GM21529 (cell line): ENCODE results near the gene UNC79.
A peak's percentile ranks its signal among the peaks of the same experiment; 100 is the strongest.
"Not testable (repeated sequence)": the region's sequence is repeated elsewhere in the genome, so short reads cannot be mapped to it uniquely, and the experiment has no call there.

Experiments
- ATAC-seq: cut with Tn5 transposase; IDR thresholded peaks from one replicate; pipeline ENCODE4 v1.9.1; 2021; ENCODE audit not compliant: unreplicated experiment

UNC79 gene

DNA sequence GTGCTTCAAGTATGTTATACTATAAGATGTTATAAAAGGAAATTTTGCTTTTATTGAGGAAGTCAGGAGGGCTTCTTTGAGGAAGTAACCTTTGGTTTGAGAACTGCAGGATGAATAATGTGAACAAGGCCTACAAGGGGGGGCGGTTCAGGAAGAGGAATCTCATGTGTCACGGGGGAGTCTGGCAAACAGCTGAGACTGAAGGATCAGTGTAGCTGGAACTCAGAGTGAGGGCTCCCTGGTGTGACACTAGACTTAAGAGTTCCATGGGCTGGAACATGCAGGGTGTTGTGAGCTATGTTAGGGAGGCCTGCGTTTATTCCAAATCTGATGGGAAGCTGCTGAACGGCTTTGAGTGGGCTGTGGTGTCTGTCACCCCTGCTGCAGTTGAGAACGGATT lies 62.3 kb downstream of the UNC79 start:
- ATAC-seq = no peak

DNA sequence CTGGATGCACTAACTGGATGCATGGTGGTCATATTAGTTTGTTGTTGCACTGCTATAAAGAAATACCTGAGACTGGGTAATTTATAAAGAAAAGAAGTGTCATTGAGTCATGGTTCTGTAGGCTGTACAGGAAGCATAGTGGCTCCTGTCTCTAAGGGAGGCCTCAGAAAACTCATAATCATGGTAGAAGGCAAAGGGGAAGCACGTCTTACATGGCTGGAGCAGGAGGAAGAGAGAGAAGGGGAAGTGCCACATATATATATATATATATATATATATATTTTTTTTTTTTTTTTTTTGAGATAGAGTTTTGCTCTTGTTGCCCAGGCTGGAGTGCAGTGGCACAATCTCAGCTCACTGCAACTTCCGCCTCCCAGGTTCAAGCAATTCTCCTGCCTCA lies 62.9 kb downstream of the UNC79 start:
- ATAC-seq = not testable (repeated sequence)

DNA sequence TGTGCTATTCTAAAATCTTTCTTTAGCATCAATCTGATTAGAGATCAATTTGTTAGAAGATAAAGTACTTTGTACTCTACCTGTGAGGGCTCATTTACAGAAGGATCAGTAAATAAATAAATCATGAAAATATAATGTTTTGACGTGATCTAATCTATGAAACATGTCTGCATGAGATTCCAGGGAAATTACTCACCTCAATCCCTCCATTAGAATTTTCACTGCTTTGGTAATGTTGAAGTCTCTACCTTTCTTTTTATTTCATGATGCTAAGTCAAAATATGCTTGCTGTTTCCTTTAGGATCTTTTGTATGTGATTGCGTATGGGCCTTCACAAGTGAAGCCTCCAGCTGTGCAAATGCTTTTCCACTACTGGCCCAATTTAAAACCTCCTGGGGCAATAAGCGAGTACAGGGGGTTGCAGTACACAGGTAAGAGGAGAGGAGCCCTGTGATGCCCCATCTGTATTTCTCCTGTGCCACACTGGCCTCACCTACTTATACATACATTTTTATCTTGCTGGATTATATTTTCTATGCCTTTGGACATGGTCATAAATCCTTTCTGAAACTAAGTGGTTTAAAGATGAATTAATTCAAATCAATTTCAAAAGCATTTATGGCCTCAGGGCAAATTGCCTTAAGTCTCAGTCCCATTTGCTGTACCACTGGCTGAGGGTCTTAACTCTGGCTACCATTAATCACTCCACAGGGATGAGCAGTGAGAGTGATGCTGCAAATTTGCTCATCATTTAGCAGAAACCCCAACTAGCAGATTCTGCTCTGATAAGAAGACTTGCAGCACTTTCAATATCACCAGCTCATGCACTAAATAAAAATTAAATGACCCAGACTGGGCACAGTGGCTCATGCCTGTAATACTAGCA lies 66.4 kb downstream of the UNC79 start:
- ATAC-seq = no peak

GRCh38 chr14:93510056-93510455 lies 79.3 kb downstream of the UNC79 start:
- ATAC-seq = no peak

- ATAC-seq = no peak
Measured at GRCh38 chr14:93511001-93511400, 80.3 kb downstream of the UNC79 start.

DNA sequence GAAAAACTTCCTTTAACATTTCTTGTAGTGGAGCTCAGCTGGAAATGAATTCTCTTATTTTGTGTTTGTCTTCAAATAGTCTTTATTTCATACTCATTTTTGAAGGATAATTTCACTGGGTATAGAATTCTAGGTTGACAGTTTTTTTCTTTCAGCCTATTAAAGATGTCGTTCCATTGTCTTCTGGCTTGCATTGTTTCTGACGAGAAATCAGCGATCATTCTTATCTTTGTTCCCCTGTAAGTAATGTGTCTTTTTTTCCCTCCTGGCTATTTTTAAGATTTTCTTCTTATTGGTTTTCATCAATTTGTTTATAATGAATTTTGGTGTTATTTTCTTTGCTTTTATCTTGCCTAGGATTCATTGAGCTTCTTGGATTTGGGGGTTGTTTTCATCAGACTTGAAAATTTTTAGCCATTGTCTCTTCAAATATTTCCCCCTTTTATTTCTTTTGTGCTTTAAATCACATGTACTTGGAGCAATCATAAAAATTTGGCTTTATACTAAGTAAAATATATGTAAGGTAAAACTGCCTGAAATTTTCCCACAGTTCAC lies 89.4 kb downstream of the UNC79 start:
- no peak for ATAC-seq

DNA sequence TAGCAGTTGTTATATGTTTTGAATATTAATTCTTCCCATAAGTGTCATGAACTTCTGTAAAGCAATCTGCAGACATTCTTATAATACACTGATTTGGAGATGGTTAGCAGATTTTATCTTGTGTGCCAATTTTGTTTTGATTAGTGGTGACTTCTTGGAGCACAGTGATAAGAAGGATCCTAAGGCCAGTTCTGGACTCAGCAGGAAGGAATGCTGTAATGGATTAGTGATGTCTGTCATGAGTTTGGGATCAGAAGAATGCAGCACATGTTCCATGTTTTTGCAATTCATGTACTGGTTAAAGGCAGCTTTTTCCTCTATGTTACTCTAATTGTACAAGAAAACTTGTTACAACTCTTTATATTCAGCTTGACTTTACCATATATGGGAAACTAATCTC lies 91.5 kb downstream of the UNC79 start:
- no peak for ATAC-seq

DNA sequence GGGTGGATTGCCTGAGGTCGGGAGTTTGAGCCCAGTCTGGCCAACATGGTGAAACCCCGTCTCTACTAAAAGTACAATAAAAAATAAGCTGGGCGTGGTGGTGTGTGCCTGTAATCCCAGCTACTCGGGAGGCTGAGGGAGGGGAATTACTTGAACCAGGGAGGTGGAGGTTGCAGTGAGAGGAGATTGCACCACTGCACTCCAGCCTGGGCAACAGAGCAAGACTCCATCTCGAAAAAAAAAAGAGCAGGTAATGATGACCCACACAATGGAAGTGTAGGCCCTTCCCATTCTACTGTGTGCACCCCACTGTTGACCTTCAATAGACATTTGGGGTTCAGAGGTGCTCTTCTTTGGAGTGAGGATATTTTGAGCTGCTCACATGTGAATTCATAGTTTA lies 94.5 kb downstream of the UNC79 start:
- not testable (repeated sequence) for ATAC-seq

DNA sequence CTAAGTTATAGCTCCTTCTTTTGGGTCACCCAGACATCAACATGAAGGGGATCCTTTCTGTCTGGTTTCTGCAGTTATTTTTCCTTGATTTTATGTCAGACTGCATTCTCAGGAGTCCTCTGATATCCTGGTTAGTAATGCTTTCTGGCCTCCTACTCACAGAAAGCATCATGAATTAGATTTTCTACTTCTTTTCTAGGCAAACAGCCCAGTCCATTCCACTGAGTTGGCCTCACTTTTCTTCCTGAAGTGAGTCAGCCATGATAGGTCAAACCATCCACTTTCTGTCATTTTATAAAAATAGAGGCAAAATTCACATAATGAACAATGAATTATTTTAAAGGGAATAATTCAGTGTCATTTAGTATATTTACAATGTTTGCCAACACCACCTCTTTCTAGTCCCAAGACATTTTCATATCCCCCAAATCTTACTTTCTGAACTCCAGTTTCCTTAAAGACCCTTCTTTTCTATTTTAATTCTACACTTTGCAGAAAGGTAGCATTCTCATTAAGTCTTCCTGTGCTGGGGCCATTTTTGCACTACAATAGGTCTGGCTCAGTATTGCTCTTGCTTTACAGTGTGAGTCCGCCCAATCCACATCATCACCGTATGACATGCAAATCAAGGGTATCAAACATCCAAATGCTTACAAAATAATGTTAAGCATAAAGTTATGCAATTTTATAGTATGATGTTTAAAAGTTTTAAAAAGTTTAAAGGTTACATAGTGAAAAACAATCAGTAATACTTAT lies 95.1 kb downstream of the UNC79 start:
- ATAC-seq = no peak

GRCh38 chr14:93527203-93527607 lies 96.5 kb downstream of the UNC79 start:
- no peak for ATAC-seq

GRCh38 chr14:93528884-93529558 lies 98.3 kb downstream of the UNC79 start:
- ATAC-seq = no peak

DNA sequence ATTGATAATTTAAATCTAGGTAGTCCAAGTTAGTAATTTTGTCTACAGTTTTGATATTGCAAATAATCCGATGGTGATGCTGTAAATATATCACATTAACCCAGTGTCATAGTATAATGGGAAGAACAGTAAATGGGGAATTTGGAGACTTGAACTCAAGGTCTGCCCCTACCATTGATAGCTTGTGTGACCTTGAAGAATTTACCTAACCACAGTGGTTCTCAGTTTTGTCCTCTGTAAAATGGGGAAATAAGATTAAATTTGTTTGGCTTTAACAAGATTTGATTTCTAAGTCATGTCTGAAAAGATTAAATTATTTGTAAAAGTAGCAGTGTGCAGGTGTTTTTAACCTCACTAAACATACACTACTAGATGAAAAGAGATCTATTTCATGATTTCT lies 100.9 kb downstream of the UNC79 start:
- no peak for ATAC-seq

GRCh38 chr14:93532541-93532940 lies 101.8 kb downstream of the UNC79 start:
- ATAC-seq = no peak

- ATAC-seq = peak; percentile 32
Measured at GRCh38 chr14:93533437-93533836, 102.7 kb downstream of the UNC79 start.

DNA sequence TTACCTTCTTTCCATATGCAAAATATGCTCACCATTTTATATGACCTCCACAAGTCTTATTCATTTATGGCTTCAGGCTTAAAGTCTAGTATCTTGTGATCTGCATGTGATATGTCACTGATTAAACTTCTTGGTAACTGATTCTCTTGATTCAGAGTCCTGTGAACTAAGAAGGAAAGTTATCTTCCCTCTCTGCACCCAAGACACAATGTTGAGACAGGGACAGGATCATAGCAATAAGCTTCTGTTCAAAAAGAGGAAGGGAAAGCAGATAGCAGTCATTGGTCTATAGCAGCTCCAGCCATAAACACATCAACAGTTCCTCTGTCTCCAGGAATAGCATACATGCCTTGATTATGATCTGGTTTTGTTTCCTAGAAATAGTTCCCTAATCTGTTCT lies 103.1 kb downstream of the UNC79 start:
- peak; percentile 95 for ATAC-seq

- no peak for ATAC-seq
Measured at GRCh38 chr14:93535537-93535936, 104.8 kb downstream of the UNC79 start.

DNA sequence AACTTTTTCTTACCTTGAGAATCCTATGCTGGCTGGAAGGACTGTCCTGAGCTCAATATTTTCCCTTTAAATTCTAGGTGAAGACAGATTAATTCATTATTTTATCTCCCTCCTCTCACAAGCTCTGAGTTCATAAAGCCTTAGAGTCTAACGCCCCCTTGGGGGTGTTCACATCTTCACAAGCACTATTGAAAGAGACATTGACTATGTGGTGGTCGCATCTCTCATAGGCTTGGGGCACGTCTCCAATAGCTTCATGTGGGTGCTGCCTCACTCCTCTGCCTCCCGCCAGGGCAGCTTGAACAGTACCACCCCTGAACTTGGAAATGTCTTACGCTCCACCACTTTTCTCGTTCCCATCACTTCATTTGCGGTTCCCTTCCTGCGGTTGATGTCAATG lies 106.2 kb downstream of the UNC79 start:
- no peak for ATAC-seq

DNA sequence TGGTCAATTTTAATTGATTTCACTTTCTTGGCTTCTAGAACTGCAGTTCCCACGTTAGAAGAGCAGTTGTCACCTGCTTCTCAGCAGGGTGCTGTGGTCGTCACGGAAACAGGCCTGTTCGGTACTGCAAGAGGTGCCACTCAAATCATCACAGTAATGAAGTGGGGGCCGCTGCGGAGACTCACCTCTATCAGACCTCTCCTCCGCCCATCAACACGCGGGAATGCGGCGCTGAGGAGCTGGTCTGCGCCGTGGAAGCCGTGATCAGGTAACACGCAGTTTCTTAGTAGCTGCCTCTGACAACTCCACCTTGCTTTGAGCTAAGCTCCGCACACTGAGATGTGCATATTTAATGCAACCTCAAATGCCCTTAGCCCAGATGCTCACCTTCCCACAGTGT lies 107.2 kb downstream of the UNC79 start:
- no peak for ATAC-seq

GRCh38 chr14:93538413-93538812 lies 107.7 kb downstream of the UNC79 start:
- ATAC-seq = no peak

GRCh38 chr14:93540235-93540634 lies 109.5 kb downstream of the UNC79 start:
- no peak for ATAC-seq

DNA sequence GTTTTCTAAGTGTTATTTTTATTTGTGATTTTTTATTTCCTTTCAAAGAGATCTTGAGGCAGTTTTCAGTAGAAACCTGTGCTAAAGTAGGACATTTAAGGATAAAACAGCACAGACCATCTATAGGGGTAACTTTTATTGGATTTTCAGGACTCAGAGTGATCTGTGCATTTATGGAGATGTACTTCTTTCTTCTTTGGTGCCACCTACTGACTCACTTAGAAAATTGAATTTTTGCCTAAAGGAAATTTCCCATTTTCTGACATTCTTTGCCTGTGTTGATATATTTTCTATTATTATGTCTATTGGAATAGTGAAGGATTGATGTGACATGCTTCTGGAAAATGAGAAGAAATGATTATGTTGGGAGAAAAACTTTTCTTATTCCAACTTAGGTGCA lies 113.0 kb downstream of the UNC79 start:
- no peak for ATAC-seq
